Liver (tissue), 3 donors: Measurements from ENCODE around the gene CD7.

ENCODE experiments used
- EGR1 ChIP-seq, 2 donors: IDR thresholded peaks; 2 replicates each; pipeline ENCODE4 v1.6.1; 2016 to 2018; ENCODE audit warnings: antibody characterized with exemption in 2 of 2, low read depth in 2 of 2
- FOXA1 ChIP-seq: IDR thresholded peaks from 2 replicates; pipeline ENCODE4 v1.6.1; 2016; ENCODE audit warnings: antibody characterized with exemption
- GABPA ChIP-seq, 2 donors: IDR thresholded peaks in 1 of 2; conservative IDR thresholded peaks in 1 of 2; 2 replicates each; pipeline ENCODE4 v1.6.1; 2016; ENCODE audit warnings: antibody characterized with exemption in 2 of 2, mild to moderate bottlenecking in 1 of 2, moderate library complexity in 1 of 2
- JUND ChIP-seq, 2 donors: IDR thresholded peaks; 2 replicates each; pipeline ENCODE4 v1.6.1; 2016; ENCODE audit warnings: antibody characterized with exemption in 2 of 2
- NR2F2 ChIP-seq: IDR thresholded peaks from 2 replicates; pipeline ENCODE4 v1.6.1; 2016; ENCODE audit warnings: antibody characterized with exemption
- RAD21 ChIP-seq, 2 donors: IDR thresholded peaks; 2 replicates each; pipeline ENCODE4 v1.6.1; 2016; ENCODE audit warnings: antibody characterized with exemption in 2 of 2, mild to moderate bottlenecking in 2 of 2
- SP1 ChIP-seq: IDR thresholded peaks from 2 replicates; pipeline ENCODE4 v1.6.1; 2018; ENCODE audit warnings: antibody characterized with exemption, mild to moderate bottlenecking
- YY1 ChIP-seq: IDR thresholded peaks from 2 replicates; pipeline ENCODE4 v1.6.1; 2016; ENCODE audit warnings: antibody characterized with exemption, mild to moderate bottlenecking
- TF ChIP-seq, protein P1 (sequence below): fragments of 150-350 bp; IDR thresholded peaks from 2 replicates; pipeline ENCODE4 v1.5.1; 2017; ENCODE audit warnings: improper control_type of control experiment, low read depth, low read length; ENCODE audit not compliant: missing input control
- TF ChIP-seq, protein P2 (sequence below): IDR thresholded peaks from 2 replicates; pipeline ENCODE4 v1.6.1; 2016; ENCODE audit warnings: antibody characterized with exemption
- TF ChIP-seq, protein P3 (sequence below): IDR thresholded peaks from 2 replicates; pipeline ENCODE4 v1.6.1; 2016; ENCODE audit warnings: antibody characterized with exemption
- donor health status: healthy.
- donor health status: healthy.

DNA sequence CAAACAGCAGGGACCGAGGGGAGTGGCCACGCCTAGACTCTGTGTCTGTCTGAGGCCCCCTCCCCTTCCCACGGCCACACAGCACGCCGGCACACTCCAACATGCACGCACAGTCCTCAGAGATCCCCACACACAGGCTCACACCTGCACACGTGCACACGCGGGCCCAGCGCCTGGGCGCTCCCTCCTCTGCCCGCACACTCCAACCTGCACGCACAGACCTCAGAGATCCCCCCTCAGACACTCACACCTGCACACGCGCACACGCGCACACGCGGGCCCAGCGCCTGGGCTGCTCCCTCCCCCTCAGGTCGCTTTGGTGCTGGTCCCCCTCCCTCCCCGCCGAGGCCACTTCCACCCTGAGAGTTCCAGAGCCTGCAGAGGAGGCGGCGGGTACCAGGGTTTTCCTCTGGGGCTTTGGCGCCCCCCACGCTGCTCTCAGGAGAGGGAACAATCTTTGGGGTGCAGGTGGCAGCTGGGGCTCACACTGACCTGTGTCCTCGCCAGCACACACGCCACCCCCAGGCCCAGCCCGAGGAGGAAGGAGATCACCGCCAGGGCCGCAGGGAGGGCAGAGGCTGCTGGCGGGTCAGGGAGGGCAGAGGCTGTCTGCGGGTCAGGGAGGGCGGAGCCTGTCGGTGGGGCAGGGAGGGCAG is 1.6 kb downstream of the CD7 start:
- TF ChIP-seq, protein P1, sequence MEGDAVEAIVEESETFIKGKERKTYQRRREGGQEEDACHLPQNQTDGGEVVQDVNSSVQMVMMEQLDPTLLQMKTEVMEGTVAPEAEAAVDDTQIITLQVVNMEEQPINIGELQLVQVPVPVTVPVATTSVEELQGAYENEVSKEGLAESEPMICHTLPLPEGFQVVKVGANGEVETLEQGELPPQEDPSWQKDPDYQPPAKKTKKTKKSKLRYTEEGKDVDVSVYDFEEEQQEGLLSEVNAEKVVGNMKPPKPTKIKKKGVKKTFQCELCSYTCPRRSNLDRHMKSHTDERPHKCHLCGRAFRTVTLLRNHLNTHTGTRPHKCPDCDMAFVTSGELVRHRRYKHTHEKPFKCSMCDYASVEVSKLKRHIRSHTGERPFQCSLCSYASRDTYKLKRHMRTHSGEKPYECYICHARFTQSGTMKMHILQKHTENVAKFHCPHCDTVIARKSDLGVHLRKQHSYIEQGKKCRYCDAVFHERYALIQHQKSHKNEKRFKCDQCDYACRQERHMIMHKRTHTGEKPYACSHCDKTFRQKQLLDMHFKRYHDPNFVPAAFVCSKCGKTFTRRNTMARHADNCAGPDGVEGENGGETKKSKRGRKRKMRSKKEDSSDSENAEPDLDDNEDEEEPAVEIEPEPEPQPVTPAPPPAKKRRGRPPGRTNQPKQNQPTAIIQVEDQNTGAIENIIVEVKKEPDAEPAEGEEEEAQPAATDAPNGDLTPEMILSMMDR, result no peak
- TF ChIP-seq JUND (IDR thresholded peaks at IDR 0.05) (no peak), SP1 (no peak), EGR1 (IDR thresholded peaks at IDR 0.05; ENCODE audit: low read depth in 2 of 2) (no peak), YY1 (no peak), RAD21 (IDR thresholded peaks at IDR 0.05) (no peak), NR2F2 (no peak), FOXA1 (no peak), GABPA (IDR thresholded peaks at IDR 0.05 in 1 of 2, conservative IDR thresholded peaks at IDR 0.05 in 1 of 2) (no peak)
- TF ChIP-seq, protein P2, sequence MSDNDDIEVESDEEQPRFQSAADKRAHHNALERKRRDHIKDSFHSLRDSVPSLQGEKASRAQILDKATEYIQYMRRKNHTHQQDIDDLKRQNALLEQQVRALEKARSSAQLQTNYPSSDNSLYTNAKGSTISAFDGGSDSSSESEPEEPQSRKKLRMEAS, result no peak
- TF ChIP-seq, protein P3, sequence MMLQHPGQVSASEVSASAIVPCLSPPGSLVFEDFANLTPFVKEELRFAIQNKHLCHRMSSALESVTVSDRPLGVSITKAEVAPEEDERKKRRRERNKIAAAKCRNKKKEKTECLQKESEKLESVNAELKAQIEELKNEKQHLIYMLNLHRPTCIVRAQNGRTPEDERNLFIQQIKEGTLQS, result no peak
